Fibroblast of lung (primary cell): ENCODE measurements around the gene RCAN2. TPM values are rescaled to one million over a fixed set of nuclear protein-coding genes. Genes with fewer than 3 reads are reported as not detected.

Experiments
- DNase-seq, 2 donors: peaks; one replicate each; pipeline versions ENCODE4 v3.0.0 to v3.0.0-alpha.2; 2010; ENCODE audit warnings: low read depth in 2 of 2
- H2AFZ ChIP-seq: 2 replicates; pipeline ENCODE4 v1.5.1; 2012; ENCODE audit warnings: low read length, control low read depth, inconsistent platforms
- H3K27ac ChIP-seq: 2 replicates; pipeline ENCODE4 v1.5.1; 2011; ENCODE audit warnings: low read length, control low read depth; ENCODE audit not compliant: insufficient read depth
- H3K27me3 ChIP-seq: 2 replicates; pipeline ENCODE4 v1.5.1; 2011; ENCODE audit warnings: mild to moderate bottlenecking, low read length; ENCODE audit not compliant: control insufficient read depth, insufficient read depth
- H3K36me3 ChIP-seq: 2 replicates; pipeline ENCODE4 v1.5.1; 2011; ENCODE audit warnings: low read length; ENCODE audit not compliant: control insufficient read depth, insufficient read depth
- H3K4me1 ChIP-seq: 2 replicates; pipeline ENCODE4 v1.5.1; 2011; ENCODE audit warnings: low read length; ENCODE audit not compliant: control insufficient read depth, insufficient read depth; ENCODE audit errors: extremely low read depth
- H3K4me2 ChIP-seq: 2 replicates; pipeline ENCODE4 v1.5.1; 2011; ENCODE audit warnings: low read length, control low read depth; ENCODE audit not compliant: insufficient read depth; ENCODE audit errors: extremely low read depth
- H3K4me3 ChIP-seq, 4 experiments: fragments of 200-600 bp in 1 of 4; sonication (generic) in 1 of 4; replicated peaks in 1 of 4; 2 replicates each; pipeline ENCODE4 v1.5.1; 2011 to 2016; ENCODE audit warnings: low read length in 4 of 4, low read depth in 3 of 4, mild to moderate bottlenecking in 3 of 4, control low read depth in 2 of 4, inconsistent platforms in 1 of 4, mixed read lengths in 1 of 4; ENCODE audit not compliant: insufficient read depth in 1 of 4; ENCODE audit errors: control extremely low read depth in 1 of 4
- H3K79me2 ChIP-seq: 2 replicates; pipeline ENCODE4 v1.5.1; 2012; ENCODE audit warnings: mild to moderate bottlenecking, low read length, inconsistent platforms; ENCODE audit not compliant: control insufficient read depth, insufficient read depth
- H3K9ac ChIP-seq: 2 replicates; pipeline ENCODE4 v1.5.1; 2011; ENCODE audit warnings: mild to moderate bottlenecking, low read length, control low read depth; ENCODE audit not compliant: insufficient read depth
- H3K9me3 ChIP-seq: 2 replicates; pipeline ENCODE4 v1.5.1; 2012; ENCODE audit warnings: low read depth, low read length; ENCODE audit not compliant: control insufficient read depth, insufficient read depth
- H4K20me1 ChIP-seq: 2 replicates; pipeline ENCODE4 v1.5.1; 2011; ENCODE audit warnings: low read length; ENCODE audit not compliant: control insufficient read depth, insufficient read depth; ENCODE audit errors: extremely low read depth
- EZH2 ChIP-seq: IDR thresholded peaks from 2 replicates; pipeline ENCODE4 v1.5.1; 2012; ENCODE audit warnings: low read length, control low read depth, mild to moderate bottlenecking; ENCODE audit errors: missing control alignments
- polyA plus RNA-seq, 2 donors: library from polyadenylated mRNA; depleted of rRNA in 1 of 2; stranded (reverse) in 1 of 2; unstranded in 1 of 2; fragments of >200 nt; gene quantifications; 2 replicates each; pipeline ENCODE4 v1.2.1, GENCODE V29; 2011 to 2012; ENCODE audit warnings: missing spikeins in 1 of 2
- total RNA-seq: library from RNA; depleted of rRNA; stranded (reverse); fragments of >200 nt; gene quantifications from 2 replicates; pipeline ENCODE4 v1.2.1, GENCODE V29; 2014
- TF ChIP-seq, protein P1 (sequence below), 2 donors: IDR thresholded peaks in 1 of 2; conservative IDR thresholded peaks in 1 of 2; 1 replicate in 1 of 2; 2 replicates in 1 of 2; pipeline ENCODE4 v1.5.1; 2011 to 2012; ENCODE audit warnings: low read length in 2 of 2, control low read depth in 1 of 2, inconsistent platforms in 1 of 2, low read depth in 1 of 2, mild to moderate bottlenecking in 1 of 2

Gene RCAN2
- total and polyA plus RNA-seq, 2 donors (not counting 1 experiment from before 2014, with no cell fraction given), result 11.7 to 38.0 TPM

- DNase-seq, result no peak
- H3K79me2 ChIP-seq, result no peaks in the 10 kb centered on the region
- H3K9me3 ChIP-seq, result no peaks in the 10 kb centered on the region
- H3K4me2 ChIP-seq, result no peak overlapping the region
- H4K20me1 ChIP-seq, result no peaks in the 10 kb centered on the region
- H3K4me1 ChIP-seq, result no peaks in the 10 kb centered on the region
- no peak overlapping the region for H3K4me3 ChIP-seq
- no peaks in the 10 kb centered on the region for H3K27me3 ChIP-seq
- no peaks in the 10 kb centered on the region for H3K36me3 ChIP-seq
- no peak overlapping the region for H2AFZ ChIP-seq
- no peak overlapping the region for H3K27ac ChIP-seq
- TF ChIP-seq EZH2, result no peak
- TF ChIP-seq, protein P1, sequence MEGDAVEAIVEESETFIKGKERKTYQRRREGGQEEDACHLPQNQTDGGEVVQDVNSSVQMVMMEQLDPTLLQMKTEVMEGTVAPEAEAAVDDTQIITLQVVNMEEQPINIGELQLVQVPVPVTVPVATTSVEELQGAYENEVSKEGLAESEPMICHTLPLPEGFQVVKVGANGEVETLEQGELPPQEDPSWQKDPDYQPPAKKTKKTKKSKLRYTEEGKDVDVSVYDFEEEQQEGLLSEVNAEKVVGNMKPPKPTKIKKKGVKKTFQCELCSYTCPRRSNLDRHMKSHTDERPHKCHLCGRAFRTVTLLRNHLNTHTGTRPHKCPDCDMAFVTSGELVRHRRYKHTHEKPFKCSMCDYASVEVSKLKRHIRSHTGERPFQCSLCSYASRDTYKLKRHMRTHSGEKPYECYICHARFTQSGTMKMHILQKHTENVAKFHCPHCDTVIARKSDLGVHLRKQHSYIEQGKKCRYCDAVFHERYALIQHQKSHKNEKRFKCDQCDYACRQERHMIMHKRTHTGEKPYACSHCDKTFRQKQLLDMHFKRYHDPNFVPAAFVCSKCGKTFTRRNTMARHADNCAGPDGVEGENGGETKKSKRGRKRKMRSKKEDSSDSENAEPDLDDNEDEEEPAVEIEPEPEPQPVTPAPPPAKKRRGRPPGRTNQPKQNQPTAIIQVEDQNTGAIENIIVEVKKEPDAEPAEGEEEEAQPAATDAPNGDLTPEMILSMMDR (conservative IDR thresholded peaks at IDR 0.05 in 1 of 2, IDR thresholded peaks at IDR 0.05 in 1 of 2; ENCODE audit: low read depth in 1 of 2, low read length in 2 of 2), result no peak
- no peak overlapping the region for H3K9ac ChIP-seq
These were observed 134.7 kb downstream of the RCAN2 start for GRCh38 chr6:46356543-46356942.

- DNase-seq, result peak in 1 of 2 donors; percentile 17
- Histone ChIP-seq H3K79me2 (no peaks in the 10 kb centered on the region), H2AFZ (no peak overlapping the region), H4K20me1 (no peaks in the 10 kb centered on the region), H3K27me3 (no peaks in the 10 kb centered on the region), H3K36me3 (no peaks in the 10 kb centered on the region), H3K4me1 (no peaks in the 10 kb centered on the region), H3K9me3 (no peaks in the 10 kb centered on the region), H3K27ac (no peak overlapping the region), H3K9ac (no peak overlapping the region), H3K4me2 (no peak overlapping the region), H3K4me3 (no peak overlapping the region)
- no peak for TF ChIP-seq EZH2
- TF ChIP-seq, protein P1 (conservative IDR thresholded peaks at IDR 0.05 in 1 of 2, IDR thresholded peaks at IDR 0.05 in 1 of 2; ENCODE audit: low read depth in 1 of 2, low read length in 2 of 2), result no peak
These were observed 137.7 kb downstream of the RCAN2 start for GRCh38 chr6:46353528-46353927.

DNA sequence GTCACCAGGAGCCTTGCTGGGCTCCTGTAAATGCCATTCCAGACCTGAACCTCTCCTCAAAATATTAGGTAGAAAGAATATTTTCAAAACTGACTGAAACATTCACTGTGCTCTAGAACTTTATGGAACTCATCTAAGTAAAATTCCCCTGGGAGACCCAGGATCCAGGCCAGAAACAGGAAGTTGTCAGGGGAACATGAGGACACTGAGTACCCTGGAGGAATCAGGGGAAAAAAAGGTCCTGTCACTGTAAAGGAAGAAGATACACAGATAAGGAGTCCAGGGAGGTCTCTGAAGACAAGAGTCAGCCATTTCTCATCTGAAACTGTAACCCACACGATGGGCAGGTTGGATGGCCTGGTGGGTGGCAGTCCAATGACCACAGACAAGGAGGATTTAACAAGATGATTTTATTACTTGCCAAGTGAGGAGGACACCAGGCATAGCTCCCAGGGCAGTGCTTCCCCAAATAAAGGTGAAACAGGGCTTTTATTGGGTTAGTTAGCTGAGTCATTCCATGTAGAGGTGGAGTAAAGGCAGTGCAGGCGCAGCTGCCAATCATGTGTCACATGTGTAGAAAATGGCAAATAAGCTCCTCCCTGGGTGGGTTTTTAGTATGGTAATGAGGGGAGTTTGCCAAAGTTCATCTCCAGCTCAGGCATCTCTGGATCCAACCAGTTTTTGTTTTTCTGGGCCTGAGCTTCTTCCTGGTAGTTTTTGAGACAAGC is 138.5 kb downstream of the RCAN2 start:
- H3K36me3 ChIP-seq, result no peaks in the 10 kb centered on the region
- no peaks in the 10 kb centered on the region for H3K4me1 ChIP-seq
- H3K4me3 ChIP-seq, result no peak overlapping the region
- no peak for DNase-seq
- H3K9ac ChIP-seq, result no peak overlapping the region
- H3K27me3 ChIP-seq, result no peaks in the 10 kb centered on the region
- H3K79me2 ChIP-seq, result no peaks in the 10 kb centered on the region
- H3K9me3 ChIP-seq, result no peaks in the 10 kb centered on the region
- no peak overlapping the region for H2AFZ ChIP-seq
- H3K4me2 ChIP-seq, result no peak overlapping the region
- no peak for TF ChIP-seq EZH2
- TF ChIP-seq, protein P1 (conservative IDR thresholded peaks at IDR 0.05 in 1 of 2, IDR thresholded peaks at IDR 0.05 in 1 of 2; ENCODE audit: low read depth in 1 of 2, low read length in 2 of 2), result no peak
- H3K27ac ChIP-seq, result no peak overlapping the region
- no peaks in the 10 kb centered on the region for H4K20me1 ChIP-seq
